GM18861 (cell line): Measurements from ENCODE around the gene MDGA2.
"Not testable (repeated sequence)": the region's sequence is repeated elsewhere in the genome, so short reads cannot be mapped to it uniquely, and the experiment has no call there.

ENCODE experiments used
- ATAC-seq: cut with Tn5 transposase; IDR thresholded peaks from one replicate; pipeline ENCODE4 v1.9.1; 2021; ENCODE audit not compliant: unreplicated experiment

MDGA2 gene

DNA sequence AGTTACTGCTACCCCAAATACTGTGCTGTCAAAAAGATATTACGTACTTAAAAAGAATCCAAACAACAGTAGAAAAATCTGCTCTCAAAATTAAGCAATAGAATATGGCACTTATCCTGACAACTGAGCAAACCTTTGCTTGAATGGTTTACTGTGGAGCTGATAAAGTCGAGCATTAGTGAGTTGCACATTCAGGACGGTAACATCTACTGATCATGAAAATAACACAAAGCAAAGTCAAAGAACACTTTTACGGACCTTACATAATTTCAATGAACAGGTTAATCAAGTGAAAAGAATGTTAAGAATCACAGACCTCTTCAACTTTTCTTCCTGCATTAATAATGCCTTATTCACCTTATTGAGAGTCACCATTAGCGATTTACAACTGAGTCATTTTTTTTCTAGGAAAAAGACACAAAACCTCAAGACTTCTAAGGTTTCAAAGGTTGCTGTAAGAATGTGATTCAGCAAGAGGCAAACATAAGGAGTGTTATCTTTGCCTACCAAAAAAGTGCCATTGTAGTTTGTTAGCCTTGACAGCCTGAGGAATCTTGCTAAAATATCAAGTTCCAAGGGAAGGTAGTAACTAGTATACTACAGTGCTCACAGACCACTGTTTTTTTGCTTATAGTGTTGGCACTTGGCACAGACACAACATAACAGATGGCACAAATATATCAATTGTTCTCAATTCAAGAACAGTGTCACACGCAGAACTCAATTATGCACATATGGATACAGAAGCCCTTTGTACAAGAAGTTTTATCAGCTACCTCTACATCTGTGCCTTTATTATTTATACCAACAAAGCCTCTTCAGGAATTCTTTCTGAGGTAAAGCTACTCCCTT is 689.6 kb downstream of the MDGA2 start:
- no peak for ATAC-seq

DNA sequence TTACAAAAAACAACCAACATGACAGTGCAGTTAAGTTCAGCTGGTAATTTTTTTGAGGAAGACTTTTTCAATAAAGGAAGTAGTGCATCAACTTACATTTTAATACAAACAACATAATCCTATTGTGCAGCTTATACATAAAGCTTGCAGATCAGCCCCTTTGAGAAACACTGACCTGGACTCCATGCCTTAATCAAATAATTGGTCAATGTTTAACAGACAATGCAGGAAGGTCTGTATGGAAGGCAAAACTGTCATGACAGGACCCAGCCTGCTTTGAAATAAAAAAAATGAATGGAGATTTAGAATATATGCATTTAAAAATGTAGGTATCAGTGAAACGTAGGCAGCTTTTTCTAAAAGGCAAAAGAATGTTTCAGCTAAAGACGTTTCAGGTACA is 702.1 kb downstream of the MDGA2 start:
- no peak for ATAC-seq

DNA sequence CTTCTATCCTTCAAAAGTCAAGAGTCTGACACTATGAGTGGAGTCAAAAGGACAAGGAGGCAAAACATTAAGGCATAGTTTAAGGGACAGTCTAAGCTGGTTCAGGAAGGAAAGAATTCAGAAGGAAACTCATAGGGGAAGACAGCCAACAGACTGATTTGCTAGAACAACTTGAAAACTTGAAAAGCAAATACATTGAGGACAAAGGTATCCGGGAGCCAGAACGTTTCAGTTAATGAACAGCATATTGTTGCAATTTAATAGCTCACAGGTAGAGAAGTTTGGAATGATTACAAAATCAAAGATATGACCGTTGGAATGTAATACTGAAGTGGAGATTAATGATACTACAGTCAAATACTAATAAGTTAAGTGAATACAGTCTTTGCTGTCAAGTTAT is 711.0 kb downstream of the MDGA2 start:
- ATAC-seq: no peak

DNA sequence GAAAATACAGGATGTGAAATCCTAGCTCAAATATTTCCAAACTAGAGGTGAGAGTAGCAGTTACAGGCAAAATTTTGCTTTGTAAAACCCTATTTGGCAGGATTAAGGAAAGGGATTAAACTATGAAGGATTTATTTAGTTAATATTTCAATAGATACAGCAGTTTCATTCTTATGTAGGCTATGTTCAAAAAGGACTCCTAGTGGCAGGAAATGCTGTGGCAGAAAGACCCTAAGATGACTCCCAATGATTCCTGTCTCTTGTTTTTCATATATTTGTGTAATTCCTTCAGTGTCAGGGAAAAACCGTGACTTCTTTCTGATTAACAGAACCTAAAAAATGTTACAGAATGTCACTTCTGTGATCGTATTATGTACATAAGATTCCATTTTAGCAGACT is 724.3 kb downstream of the MDGA2 start:
- ATAC-seq: no peak

DNA sequence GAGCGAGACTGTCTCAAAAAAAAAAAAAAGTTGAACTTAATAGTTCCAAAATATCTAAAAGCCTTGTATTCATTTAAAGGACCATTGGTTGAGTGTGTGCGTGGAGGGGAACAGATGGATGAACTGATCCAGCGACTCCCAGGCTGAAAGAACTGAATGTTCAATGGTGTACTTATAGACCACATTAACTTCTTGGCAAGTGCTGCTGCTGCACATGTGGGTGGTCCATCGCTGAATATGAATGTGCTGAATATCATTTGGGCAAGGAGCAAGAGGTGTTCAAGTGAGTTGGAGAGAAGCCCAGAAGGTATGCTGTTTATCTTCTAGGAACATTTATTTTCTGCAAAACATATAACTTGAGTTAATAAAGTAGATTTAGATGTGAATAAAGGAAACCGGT is 734.8 kb downstream of the MDGA2 start:
- no peak for ATAC-seq

DNA sequence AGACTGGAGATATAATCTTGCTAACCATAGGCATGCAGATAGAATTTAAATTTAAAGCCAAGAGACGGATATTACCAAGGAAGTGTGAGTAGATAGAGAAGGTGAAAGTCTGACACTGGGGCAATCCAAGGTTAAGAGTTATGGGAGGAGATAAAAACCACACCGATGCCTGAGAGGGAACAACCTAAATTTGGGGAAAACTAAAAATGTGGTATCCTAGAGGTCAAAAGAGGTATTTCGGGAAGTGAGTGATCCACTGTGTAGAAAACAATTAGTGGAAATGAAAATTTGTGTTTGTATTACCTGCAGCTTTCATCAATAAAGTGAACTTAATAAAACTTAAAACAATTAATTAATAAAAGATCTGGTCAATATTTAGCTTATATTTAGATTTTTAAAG is 754.9 kb downstream of the MDGA2 start:
- no peak for ATAC-seq

DNA sequence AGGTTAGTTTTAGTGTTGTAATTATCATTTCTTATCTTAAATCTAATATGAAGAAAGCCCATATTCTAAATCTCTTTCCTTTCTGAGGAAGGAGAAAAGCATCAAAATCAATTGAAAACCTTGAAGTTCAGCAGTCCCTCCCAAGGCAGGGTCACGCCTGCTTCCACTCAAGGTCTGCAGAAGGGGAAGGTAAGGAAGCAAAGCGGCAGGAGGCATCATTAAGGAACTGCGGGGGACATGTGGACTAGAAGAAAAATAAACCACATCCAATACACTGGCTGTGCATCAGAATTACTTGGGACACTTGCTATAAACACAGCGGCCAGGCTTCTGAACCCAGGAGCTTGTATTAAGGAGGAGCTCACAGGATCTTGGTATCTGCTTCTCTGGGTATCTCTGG is 759.9 kb downstream of the MDGA2 start:
- ATAC-seq: not testable (repeated sequence)

DNA sequence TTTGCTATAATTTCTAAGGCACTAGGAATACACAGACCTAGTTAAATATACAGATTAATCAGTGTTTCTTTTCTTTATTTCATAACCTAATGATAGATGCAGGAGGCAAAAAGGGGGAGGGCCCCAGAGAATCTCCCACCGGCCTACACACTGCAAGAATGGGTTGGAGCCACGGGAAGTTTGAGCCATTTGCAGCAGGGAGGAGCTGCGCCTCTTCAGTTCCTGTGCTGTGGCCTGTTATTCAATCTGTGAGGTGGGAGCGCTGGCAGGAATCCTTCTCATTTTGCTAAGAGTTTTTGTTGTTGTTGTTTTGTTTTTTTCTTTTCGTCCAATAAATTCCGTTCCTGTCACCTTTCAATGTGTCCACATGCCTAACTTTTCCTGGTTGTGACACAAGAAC is 772.6 kb downstream of the MDGA2 start:
- no peak for ATAC-seq

DNA sequence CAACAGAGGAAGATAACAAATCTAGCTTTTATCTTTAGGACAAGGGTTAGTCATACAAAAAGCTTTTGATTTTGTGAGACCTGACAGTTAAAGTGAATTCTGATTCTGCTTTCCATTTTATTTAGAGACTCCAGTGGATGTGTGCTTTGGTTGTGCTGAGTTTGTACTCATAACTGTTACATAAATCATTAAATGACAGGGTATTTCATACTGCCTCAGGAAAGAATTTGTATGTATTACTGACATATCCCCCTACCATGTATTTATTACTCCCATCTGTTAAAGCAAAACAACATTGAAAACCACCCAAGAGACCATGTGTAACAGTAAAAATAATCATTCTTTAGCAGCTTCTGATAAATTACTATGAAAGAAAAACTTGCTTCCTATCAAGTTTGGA is 780.9 kb downstream of the MDGA2 start:
- no peak for ATAC-seq

DNA sequence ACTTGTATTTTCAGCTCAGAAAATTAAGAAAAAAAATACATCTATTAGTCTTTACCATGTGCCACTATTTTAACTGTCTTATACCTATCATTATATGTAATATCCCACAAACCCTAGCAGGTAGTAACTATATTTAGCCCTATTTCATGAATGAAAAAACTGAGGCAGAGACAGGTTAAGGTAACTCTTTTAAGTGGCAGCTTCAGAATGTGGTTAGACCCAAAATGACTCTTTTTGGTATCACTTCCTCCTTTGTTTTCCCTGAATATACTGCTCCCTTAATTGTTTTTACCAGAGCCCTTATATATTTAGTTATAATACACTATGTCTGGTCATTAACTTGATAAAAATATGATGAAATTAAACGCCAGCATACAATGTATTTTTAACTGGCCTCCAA is 788.3 kb downstream of the MDGA2 start:
- no peak for ATAC-seq

DNA sequence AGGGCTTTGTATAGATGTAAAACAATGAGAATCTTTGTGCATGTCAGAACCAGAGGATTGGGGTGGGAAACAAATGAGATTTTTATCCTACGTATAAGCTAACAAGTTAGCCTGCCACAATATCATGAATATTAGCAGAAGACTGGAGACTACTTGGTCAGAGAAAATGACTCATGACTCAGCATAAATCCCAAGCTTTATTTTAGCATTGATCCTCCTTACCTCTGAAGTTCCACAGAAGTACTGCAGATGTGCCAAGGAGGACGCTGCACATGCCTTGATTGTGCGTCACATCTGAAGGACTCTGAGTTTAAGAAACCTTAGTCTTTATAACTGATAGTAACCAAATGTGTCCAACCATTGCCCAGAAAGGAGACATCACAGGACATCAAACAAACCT is 789.8 kb downstream of the MDGA2 start:
- no peak for ATAC-seq

DNA sequence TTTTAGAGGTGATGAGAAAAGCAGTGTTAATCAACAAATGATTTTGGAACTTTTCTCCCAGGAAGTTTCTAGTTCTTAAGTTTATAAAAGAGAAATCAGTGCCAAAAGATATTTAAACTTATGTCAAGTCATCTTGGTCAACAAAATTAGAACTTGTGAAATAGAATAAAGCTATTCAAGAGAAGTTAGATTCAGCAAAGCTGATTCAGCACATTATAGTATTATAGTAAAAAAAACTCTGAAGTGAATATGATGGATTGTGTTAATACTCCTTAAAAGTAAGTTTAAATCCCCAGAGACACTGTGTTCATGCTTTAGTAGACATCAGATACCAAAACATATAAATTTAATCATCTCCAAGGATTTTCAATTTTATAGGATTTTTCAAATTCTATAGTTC is 813.7 kb downstream of the MDGA2 start:
- no peak for ATAC-seq

DNA sequence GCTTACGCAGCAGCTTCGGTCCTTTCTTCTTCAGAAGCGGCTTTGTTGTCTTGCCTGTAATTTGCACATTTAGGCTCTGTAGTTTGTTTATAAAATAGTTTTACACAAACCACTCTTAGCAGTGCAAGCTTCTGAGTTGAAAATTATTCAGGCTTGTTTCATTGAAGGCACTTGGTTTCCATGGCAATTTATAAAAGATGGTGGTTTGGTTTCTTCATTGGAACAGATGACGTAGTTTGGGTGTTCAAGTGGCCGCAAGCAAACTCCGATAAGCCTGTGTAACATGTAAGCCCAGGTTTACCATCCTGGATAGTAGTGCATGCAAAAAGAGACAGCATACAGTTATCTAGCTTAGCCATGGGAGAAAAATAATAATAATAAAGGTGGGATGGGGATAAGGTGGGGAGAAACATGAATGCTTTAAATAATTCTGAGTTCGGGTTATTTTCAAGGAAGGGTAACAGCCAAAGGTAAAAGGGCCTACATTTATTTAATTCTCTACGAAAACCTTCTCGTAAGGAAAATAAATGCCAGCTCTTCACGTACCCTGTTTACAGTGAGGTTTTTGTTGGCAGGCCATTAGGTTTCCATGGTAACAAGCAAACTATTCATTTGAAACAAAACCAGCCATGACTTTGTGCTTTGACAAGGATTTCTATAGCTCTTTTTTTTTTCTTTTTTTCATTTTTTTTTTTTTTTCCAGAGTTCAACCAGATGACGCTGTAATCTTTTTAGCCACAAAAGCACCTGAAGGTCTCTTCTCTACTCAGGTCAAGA is 834.3 kb downstream of the MDGA2 start:
- no peak for ATAC-seq

DNA sequence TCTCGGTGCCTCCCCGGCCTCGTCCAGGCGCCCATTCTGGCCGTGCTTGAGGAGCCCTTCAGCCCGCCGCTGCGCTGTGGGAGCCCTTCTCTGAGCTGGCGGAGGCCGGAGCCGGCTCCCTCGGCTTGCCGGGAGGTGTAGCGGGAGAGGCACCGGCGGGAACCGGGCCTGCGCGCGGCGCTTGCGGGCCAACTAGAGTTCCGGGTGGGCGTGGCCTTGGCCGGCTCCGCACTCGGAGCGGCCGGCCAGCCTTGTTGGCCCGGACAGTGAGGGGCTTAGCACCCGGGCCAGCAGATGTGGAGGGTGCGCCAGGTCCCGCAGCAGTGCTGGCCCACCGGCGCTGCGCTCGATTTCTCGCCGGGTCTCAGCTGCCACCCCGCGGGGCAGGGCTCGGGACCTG is 855.1 kb downstream of the MDGA2 start:
- ATAC-seq: no peak

DNA sequence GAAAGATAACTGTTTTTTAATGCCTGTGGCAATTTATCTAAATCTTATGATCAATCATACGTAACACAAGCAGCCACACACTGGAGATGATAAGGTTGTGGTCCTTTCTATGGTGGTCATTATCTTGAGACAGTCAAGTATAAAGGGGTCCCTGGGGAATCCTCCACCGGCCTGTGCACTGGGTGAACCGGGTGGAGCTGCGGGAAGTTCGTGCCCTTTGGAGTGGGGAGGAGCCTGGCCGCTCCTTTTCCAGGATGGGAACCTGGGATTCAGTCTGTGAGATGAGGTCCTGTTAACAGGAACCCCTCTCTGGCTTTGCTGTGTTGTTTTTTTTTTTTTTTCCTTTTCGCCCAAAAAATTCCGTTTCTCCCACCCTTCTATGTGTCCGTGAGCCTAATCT is 856.3 kb downstream of the MDGA2 start:
- no peak for ATAC-seq

DNA sequence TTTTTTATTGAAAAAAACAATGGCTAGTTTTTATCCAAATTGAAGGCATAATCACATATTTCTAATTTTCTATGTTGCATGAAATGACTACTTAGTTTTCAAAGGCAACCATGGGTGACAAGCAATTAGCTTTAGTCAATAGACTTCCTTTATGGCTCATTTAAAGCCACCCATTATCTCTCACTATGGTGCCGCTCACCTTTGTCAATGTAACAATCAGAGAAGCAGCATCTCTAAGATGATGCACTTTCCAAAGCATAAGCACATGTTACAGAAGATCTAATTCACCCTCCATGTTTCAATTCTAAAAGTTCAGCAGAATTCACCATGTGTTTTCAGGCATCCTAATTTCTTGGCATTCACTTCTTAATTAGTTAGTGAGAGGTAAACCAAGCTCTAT is 857.3 kb downstream of the MDGA2 start:
- no peak for ATAC-seq

DNA sequence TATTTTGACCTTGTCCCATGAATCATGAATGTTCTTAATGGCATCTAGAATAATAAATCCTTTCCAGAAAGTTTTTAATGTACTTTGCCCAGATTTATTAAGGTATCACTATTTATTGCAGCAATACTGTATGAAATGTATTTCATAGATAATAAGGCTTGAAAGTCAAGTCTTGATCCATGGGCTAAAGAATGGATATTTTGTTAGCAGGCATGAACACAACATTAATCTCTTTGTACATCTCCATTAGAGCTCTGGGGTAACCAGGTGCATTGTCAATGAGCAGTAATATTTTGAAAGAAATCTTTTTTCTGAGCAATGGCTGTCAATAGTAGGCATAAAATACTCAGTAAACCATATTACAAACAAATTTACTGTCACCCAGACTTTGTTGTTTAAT is 882.3 kb downstream of the MDGA2 start:
- ATAC-seq: no peak
